CD4-positive, alpha-beta memory T cell (primary cell): Measurements from ENCODE around the gene LMF2. TPM values are rescaled to one million over a fixed set of nuclear protein-coding genes. Genes with fewer than 3 reads are reported as not detected.

Source experiments
- CTCF ChIA-PET: fragments of 350-600 bp; sonication (Branson Sonifier 250); formaldehyde crosslinking; loops from one replicate; lab custom pipeline; 2021; ENCODE audit warnings: inconsistent platforms; ENCODE audit not compliant: partially characterized antibody; lab: Charles Lee
- POLR2A ChIA-PET: fragments of 350-600 bp; sonication (Branson Sonifier 250); formaldehyde crosslinking; loops from one replicate; lab custom pipeline; 2021; ENCODE audit not compliant: partially characterized antibody; lab: Charles Lee
- DNase-seq, 5 donors: peaks; one replicate each; pipeline versions ENCODE4 v3.0.0 to v3.0.0-alpha.2; 2020 to 2022; ENCODE audit warnings: mixed read lengths in 1 of 5
- H3K27ac ChIP-seq: one replicate; pipeline ENCODE4 v1.7.0; 2013; ENCODE audit warnings: low read depth, low read length
- H3K27me3 ChIP-seq: 2 replicates; pipeline ENCODE4 v1.7.0; 2013; ENCODE audit warnings: mild to moderate bottlenecking, low read length, moderate library complexity; ENCODE audit not compliant: insufficient read depth
- H3K36me3 ChIP-seq: 2 replicates; pipeline ENCODE4 v1.7.0; 2013; ENCODE audit warnings: mild to moderate bottlenecking, low read length, moderate library complexity; ENCODE audit not compliant: insufficient read depth
- H3K4me1 ChIP-seq: 2 replicates; pipeline ENCODE4 v1.7.0; 2013; ENCODE audit warnings: mild to moderate bottlenecking, low read length, moderate library complexity; ENCODE audit not compliant: insufficient read depth
- H3K4me3 ChIP-seq, 2 donors: one replicate each; pipeline ENCODE4 v1.7.0; 2013; ENCODE audit warnings: low read length in 2 of 2, mild to moderate bottlenecking in 1 of 2
- H3K9me3 ChIP-seq, 2 donors: one replicate each; pipeline ENCODE4 v1.7.0; 2013; ENCODE audit warnings: low read length in 2 of 2, control low read depth in 1 of 2; ENCODE audit not compliant: control insufficient read depth in 1 of 2
- H3K27ac Mint-ChIP-seq, 7 donors: one replicate each; pipeline ENCODE4 v1.8.0; 2020 to 2021; ENCODE audit warnings: mixed read lengths in 7 of 7, mild to moderate bottlenecking in 6 of 7, inconsistent platforms in 3 of 7, moderate library complexity in 3 of 7
- H3K27me3 Mint-ChIP-seq, 2 donors: one replicate each; pipeline ENCODE4 v1.8.0; 2020 to 2021; ENCODE audit warnings: mixed read lengths in 2 of 2
- H3K36me3 Mint-ChIP-seq, 2 donors: one replicate each; pipeline ENCODE4 v1.8.0; 2020 to 2021; ENCODE audit warnings: mixed read lengths in 2 of 2, inconsistent platforms in 1 of 2, mild to moderate bottlenecking in 1 of 2
- H3K4me1 Mint-ChIP-seq, 4 donors: one replicate each; pipeline ENCODE4 v1.8.0; 2020 to 2021; ENCODE audit warnings: mixed read lengths in 4 of 4, mild to moderate bottlenecking in 1 of 4
- H3K4me3 Mint-ChIP-seq, 8 donors: one replicate each; pipeline ENCODE4 v1.8.0; 2020 to 2021; ENCODE audit warnings: mixed read lengths in 8 of 8, mild to moderate bottlenecking in 7 of 8, moderate library complexity in 6 of 8, inconsistent platforms in 3 of 8
- H3K9me3 Mint-ChIP-seq, 8 donors: one replicate each; pipeline ENCODE4 v1.8.0; 2020 to 2021; ENCODE audit warnings: mixed read lengths in 8 of 8, mild to moderate bottlenecking in 5 of 8, inconsistent platforms in 3 of 8, moderate library complexity in 1 of 8
- intact Hi-C: fragments of 100-400 bp; cut with micrococcal nuclease; formaldehyde crosslinking; loops from one replicate; pipeline ENCODE4 v1.15.1; 2023
- polyA plus RNA-seq, 2 donors: library from polyadenylated mRNA; unstranded; fragments of 300-500 nt; fragmentation: Illumina TruSeq; gene quantifications; one replicate each; pipeline ENCODE4 v1.2.3, GENCODE V29; 2021
- total RNA-seq, 2 experiments: library from RNA; stranded (reverse); gene quantifications; one replicate each; pipeline ENCODE4 v1.2.3, GENCODE V29; 2021

The LMF2 gene
- total and polyA plus RNA-seq, 4 experiments from 2014 or later = 21.7 to 155 (median 93.1) TPM

DNA sequence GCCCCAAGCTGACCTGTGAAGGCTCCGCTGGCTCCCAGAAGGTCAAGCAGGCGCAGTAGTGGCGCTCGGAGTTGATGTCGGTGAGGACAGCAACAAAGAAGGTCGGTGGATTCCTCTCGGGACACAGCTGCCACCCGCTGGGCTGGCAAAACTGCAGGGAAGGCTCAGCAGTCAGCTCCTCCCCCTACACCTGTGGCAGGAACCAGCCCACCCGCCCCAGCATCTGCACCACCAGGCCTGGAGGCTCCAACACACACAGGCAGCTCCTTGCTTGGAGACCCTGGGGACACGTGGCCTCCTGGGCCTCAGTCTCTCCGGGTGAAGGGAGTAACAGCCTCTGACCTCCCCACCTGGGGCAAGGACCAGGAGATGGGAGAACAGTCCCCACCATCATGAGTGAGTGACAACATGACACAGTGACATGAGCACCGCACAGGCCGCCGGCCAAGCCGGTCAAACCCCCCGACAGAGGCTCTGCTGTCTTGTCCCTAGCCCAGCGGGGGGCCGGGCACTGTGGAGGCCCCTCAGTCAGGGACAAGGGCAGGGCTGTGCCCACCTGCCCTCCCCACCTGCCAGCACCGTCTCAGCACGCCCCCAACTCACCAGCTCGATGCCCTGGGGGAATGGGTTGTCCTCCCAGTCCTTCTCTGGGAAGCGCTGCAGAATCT lies 39.6 kb downstream of the LMF2 start:
- Mint-ChIP-seq H3K27me3 (no peaks in the 10 kb centered on the region), H3K36me3 (peaks cover 15 to 44% of the 10 kb centered on the region in 2 donors), H3K4me1 (peaks cover 24 to 57% (median 39%) of the 10 kb centered on the region in 4 donors), H3K4me3 (peak overlapping the region in 2 of 8 donors; percentile 82 to 85), H3K27ac (peak overlapping the region; percentile 52 to 98 (median 95)), H3K9me3 (no peaks in the 10 kb centered on the region)
- Histone ChIP-seq H3K36me3 (peaks cover 48% of the 10 kb centered on the region), H3K4me1 (peaks cover 47% of the 10 kb centered on the region), H3K4me3 (no peak overlapping the region), H3K27ac (peak overlapping the region; percentile 75), H3K9me3 (no peaks in the 10 kb centered on the region), H3K27me3 (no peaks in the 10 kb centered on the region)
- intact Hi-C loops = loop anchor here (2.0 kb wide), 1 partner anchor 15 kb away; no protein-coding TSS in a partner anchor
- ChIA-PET CTCF (interaction anchor here (0.6 to 3.8 kb wide), 8 partner anchors 17 to 153 kb away, joined by 3 to 29 read pairs (median 6); partner anchors contain the start of gene SCO2), POLR2A (interaction anchor here (0.8 to 8.1 kb wide), 8 partner anchors 10 to 153 kb away, joined by 3 to 71 read pairs (median 22); partner anchors contain the start of genes ADM2, LMF2, NCAPH2 and SCO2)
- no peak for DNase-seq

DNA sequence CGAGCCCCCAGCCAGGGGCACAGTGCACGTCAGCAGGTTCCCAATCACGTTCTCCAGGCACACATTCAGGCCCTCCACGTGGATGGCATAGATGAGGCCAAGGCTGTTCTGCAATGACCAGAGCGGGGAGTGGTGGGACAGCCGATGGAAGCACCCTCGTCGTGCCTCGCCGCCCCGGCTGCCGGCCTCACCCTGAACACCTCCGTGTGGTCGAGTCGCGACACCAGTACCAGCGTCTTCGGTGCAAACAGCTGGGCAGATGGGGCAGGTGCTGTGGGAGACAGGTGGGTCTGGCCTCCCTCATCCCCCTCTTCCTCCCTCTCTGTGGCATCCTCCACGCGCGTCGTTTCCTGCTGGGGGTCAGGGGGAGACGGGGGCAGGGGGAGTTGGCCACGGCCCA lies 40.2 kb downstream of the LMF2 start:
- no peaks in the 10 kb centered on the region for H3K27me3 Mint-ChIP-seq
- Histone ChIP-seq H3K27ac (peak overlapping the region; percentile 15), H3K9me3 (no peaks in the 10 kb centered on the region), H3K27me3 (no peaks in the 10 kb centered on the region), H3K4me1 (peaks cover 42% of the 10 kb centered on the region), H3K36me3 (peaks cover 52% of the 10 kb centered on the region), H3K4me3 (no peak overlapping the region)
- intact Hi-C loops = no loop called here
- no peaks in the 10 kb centered on the region for H3K9me3 Mint-ChIP-seq
- H3K4me1 Mint-ChIP-seq = peaks cover 21 to 51% (median 34%) of the 10 kb centered on the region in 4 donors
- CTCF ChIA-PET = interaction anchor here (1.4 to 1.8 kb wide), 2 partner anchors 30 to 58 kb away, joined by 3 to 8 read pairs; partner anchors contain the start of gene SCO2
- no peak for DNase-seq
- POLR2A ChIA-PET = interaction anchor here (2.3 to 5.0 kb wide), 4 partner anchors 9 to 81 kb away, joined by 6 to 55 read pairs (median 38); partner anchors contain the start of genes ADM2 and SCO2
- H3K4me3 Mint-ChIP-seq = no peak overlapping the region
- H3K27ac Mint-ChIP-seq = peak overlapping the region in 4 of 7 donors; percentile 6 to 94 (median 75)
- H3K36me3 Mint-ChIP-seq = peaks cover 17 to 46% of the 10 kb centered on the region in 2 donors

DNA sequence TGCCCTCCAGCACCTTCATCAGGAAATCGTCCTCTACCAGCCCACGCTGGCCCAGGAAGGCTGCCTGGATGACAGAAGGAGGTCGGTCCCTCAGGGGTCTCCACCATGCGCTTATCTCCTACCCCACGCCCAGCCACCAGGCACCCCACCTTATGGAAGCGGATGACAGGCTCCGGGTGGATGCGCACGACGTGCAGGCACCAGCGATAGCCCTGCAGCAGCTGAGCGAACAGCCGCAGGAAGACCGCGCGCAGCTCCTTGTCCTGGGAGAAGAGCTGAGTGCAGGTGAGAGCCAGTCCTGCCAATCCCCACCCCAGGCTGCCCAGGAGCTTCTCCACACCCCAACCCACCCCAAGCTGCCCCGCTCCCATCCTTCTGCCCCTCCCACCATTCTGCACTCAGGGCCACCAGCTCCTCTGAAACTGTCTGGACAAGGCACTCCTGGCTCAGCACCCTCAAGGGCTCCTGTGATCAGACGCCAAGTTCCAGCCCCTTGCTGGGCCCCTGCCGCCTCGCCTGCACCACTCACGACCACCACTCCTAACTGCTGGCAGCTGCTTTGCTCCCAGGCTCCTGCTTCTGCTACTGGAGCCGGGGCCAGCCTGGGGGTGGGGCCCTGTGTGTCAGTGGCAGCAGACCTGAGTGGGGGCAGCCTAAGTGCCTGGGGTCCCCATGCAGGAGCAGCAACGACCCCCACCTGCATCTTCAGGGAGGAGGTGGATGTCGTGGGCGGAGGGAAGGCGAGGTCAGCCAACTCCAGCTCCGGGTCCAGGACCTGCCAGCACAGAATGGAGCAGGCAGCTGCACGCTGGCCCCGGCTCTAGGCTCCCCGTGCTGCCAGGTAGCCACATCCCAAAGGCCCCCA lies 42.2 kb downstream of the LMF2 start:
- ChIA-PET CTCF (interaction anchor here (1.2 kb wide), 1 partner anchor 65 kb away, joined by 3 read pairs; no protein-coding TSS in a partner anchor), POLR2A (interaction anchor here (0.6 to 1.4 kb wide), 2 partner anchors 17 to 19 kb away, joined by 3 read pairs; no protein-coding TSS in a partner anchor)
- H3K4me3 Mint-ChIP-seq = no peak overlapping the region
- H3K27ac ChIP-seq = no peak overlapping the region
- peak overlapping the region in 1 of 7 donors; percentile 67 for H3K27ac Mint-ChIP-seq
- no peaks in the 10 kb centered on the region for H3K27me3 ChIP-seq
- H3K4me1 Mint-ChIP-seq = peaks cover 12 to 30% (median 19%) of the 10 kb centered on the region in 4 donors
- no peak for DNase-seq
- no peak overlapping the region for H3K4me3 ChIP-seq
- peaks cover 69% of the 10 kb centered on the region for H3K36me3 ChIP-seq
- intact Hi-C loops = no loop called here
- peaks cover 21% of the 10 kb centered on the region for H3K4me1 ChIP-seq
- peaks cover 17 to 55% of the 10 kb centered on the region in 2 donors for H3K36me3 Mint-ChIP-seq
- no peaks in the 10 kb centered on the region for H3K27me3 Mint-ChIP-seq
- no peaks in the 10 kb centered on the region for H3K9me3 ChIP-seq
- H3K9me3 Mint-ChIP-seq = peaks cover 0 to 3% (median 0%) of the 10 kb centered on the region in 8 donors

DNA sequence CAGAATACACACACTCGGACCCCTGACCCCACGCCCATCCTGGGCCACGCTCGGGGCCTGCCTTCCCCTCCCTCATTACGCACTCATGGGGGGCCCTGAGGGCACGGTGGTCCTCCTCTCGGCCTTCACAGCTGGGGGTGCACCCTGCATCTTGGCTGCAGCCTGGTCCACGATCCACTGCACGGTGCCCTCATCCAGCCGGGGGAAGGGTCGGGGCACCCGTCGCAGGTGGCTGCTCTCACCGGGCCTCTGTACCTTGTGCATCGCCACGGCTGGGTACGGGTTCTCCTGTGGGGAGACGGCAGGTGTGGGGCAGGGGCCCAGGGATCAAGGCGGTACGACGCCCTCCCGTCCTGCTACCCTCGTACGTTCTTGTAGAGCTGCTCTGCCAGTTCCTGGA lies 43.1 kb downstream of the LMF2 start:
- H3K4me1 ChIP-seq = peaks cover 16% of the 10 kb centered on the region
- Mint-ChIP-seq H3K27ac (peak overlapping the region in 1 of 7 donors; percentile 24), H3K9me3 (peaks cover 0 to 4% (median 0%) of the 10 kb centered on the region in 8 donors), H3K36me3 (peaks cover 17 to 51% of the 10 kb centered on the region in 2 donors), H3K4me3 (no peak overlapping the region), H3K27me3 (no peaks in the 10 kb centered on the region), H3K4me1 (peaks cover 8 to 22% (median 13%) of the 10 kb centered on the region in 4 donors)
- POLR2A ChIA-PET = interaction anchor here (1.4 kb wide), 1 partner anchor 16 kb away, joined by 3 read pairs; no protein-coding TSS in a partner anchor
- no peaks in the 10 kb centered on the region for H3K27me3 ChIP-seq
- no peaks in the 10 kb centered on the region for H3K9me3 ChIP-seq
- intact Hi-C loops = no loop called here
- peaks cover 76% of the 10 kb centered on the region for H3K36me3 ChIP-seq
- H3K4me3 ChIP-seq = no peak overlapping the region
- CTCF ChIA-PET = no interaction called here
- DNase-seq = no peak
- no peak overlapping the region for H3K27ac ChIP-seq

DNA sequence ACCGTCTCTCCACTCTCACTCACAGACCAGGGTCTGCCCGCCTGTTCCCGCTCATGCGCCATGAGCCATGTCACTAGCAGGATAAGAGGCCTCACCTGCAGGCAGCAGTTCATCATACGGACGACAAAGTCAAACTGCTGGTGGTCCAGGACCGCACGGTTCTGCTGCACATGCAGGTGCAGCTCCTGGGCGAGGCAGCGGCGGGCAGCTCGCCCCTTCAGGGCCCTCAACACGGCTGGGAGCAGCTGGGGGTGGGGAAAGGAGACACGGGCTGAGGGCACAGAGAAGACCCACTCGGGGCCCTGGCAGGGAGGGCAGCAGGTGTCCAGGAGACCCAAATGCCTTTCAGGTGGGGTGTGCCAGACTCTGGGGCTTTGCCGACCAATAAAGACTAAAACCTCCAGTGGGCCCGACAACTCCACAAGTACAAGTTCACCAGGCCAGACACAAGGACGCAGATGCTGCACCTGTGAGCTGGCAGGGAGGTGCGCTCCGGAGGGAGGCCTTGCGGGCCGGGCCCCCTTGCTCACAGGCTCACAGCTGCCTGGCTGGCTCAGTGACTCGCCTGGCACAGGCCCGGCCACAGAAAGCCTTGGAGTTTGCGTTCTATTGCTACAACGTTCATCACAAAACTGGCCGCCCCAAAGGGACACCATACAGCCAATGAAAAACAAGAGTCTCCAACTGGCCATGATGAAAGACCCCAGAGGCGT lies 44.2 kb downstream of the LMF2 start:
- ChIA-PET CTCF (interaction anchor here (0.9 kb wide), 1 partner anchor 35 kb away, joined by 3 read pairs; no protein-coding TSS in a partner anchor), POLR2A (interaction anchor here (1.2 kb wide), 1 partner anchor 158 kb away, joined by 3 read pairs; no protein-coding TSS in a partner anchor)
- H3K9me3 ChIP-seq = no peaks in the 10 kb centered on the region
- peaks cover 5% of the 10 kb centered on the region for H3K4me1 ChIP-seq
- Mint-ChIP-seq H3K27ac (peak overlapping the region in 5 of 7 donors; percentile 6 to 75 (median 57)), H3K9me3 (peaks cover 0 to 4% (median 0%) of the 10 kb centered on the region in 8 donors), H3K36me3 (peaks cover 22 to 56% of the 10 kb centered on the region in 2 donors), H3K27me3 (no peaks in the 10 kb centered on the region), H3K4me3 (peak overlapping the region in 1 of 8 donors; percentile 17), H3K4me1 (peaks cover 2 to 11% (median 5%) of the 10 kb centered on the region in 4 donors)
- DNase-seq = no peak
- peaks cover 81% of the 10 kb centered on the region for H3K36me3 ChIP-seq
- H3K27me3 ChIP-seq = no peaks in the 10 kb centered on the region
- no peak overlapping the region for H3K27ac ChIP-seq
- intact Hi-C loops = no loop called here
- no peak overlapping the region for H3K4me3 ChIP-seq

DNA sequence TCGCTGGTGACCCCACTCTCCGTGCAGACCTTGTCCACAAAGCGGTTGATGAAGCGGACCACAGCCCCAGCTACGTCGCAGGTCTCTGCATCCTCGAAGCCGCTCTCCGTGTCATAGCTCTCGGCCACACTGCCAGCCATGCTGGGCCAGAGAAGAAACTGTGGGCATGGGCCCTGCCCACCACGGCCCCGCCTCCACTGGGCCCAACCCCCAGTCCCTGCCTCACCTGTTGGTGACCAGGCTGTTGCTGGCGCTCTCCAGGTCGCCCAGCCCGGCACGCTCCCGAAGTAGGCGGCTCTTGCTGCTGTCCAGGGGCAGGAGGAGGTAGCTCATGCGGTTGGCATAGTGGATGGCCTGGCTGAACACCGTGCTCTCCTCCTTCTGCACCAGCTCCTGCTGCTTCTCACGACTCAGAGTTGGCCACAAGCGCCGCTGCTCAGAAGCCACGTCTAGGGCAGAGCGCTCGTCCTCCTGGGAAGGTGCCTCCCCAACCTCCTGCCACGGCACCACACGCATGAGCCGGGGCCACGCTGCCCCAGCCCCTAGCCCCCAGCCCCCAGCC lies 45.4 kb downstream of the LMF2 start:
- CTCF ChIA-PET = interaction anchor here (1.1 kb wide), 1 partner anchor 18 kb away, joined by 4 read pairs; no protein-coding TSS in a partner anchor
- POLR2A ChIA-PET = interaction anchor here (0.7 to 1.2 kb wide), 2 partner anchors 20 to 159 kb away, joined by 3 read pairs; no protein-coding TSS in a partner anchor
- no peak for DNase-seq
- H3K4me1 Mint-ChIP-seq = peaks cover 2 to 5% (median 4%) of the 10 kb centered on the region in 4 donors
- H3K36me3 Mint-ChIP-seq = peaks cover 24 to 61% of the 10 kb centered on the region in 2 donors
- intact Hi-C loops = no loop called here
- Histone ChIP-seq H3K36me3 (peaks cover 88% of the 10 kb centered on the region), H3K27ac (no peak overlapping the region), H3K4me1 (no peaks in the 10 kb centered on the region), H3K9me3 (no peaks in the 10 kb centered on the region), H3K4me3 (no peak overlapping the region), H3K27me3 (no peaks in the 10 kb centered on the region)
- H3K27me3 Mint-ChIP-seq = no peaks in the 10 kb centered on the region
- peaks cover 0 to 4% (median 0%) of the 10 kb centered on the region in 8 donors for H3K9me3 Mint-ChIP-seq
- H3K27ac Mint-ChIP-seq = peak overlapping the region in 1 of 7 donors; percentile 68
- H3K4me3 Mint-ChIP-seq = no peak overlapping the region
